ENCODE data around the gene ABCC5.

- no peak for TF ChIP-seq CTCF (IDR thresholded peaks at IDR 0.05)
- TF ChIP-seq REST (IDR thresholded peaks at IDR 0.05; ENCODE audit: insufficient read depth in 1 of 2, low read depth in 2 of 2, low read length in 1 of 2): no peak
- no peak for TF ChIP-seq POLR2AphosphoS5 (IDR thresholded peaks at IDR 0.05; ENCODE audit: low read depth, low read length)
- no peak for TF ChIP-seq TCF7L2 (IDR thresholded peaks at IDR 0.05; ENCODE audit: low read depth, low read length)
These were observed 32.6 kb downstream of the ABCC5 start for GRCh38 chr3:183984749-183985729.
